CD4-positive, CD25-positive, alpha-beta regulatory T cell (primary cell): ENCODE measurements around the gene EIF4EBP3. TPM values are rescaled to one million over a fixed set of nuclear protein-coding genes. Genes with fewer than 3 reads are reported as not detected.
A peak's percentile ranks its signal among the peaks of the same experiment; 100 is the strongest.

Experiments
- ATAC-seq, 2 donors: fragments of 150-1000 bp; cut with Tn5 transposase; one replicate each; pipeline ENCODE4 v1.10.0; 2021; ENCODE audit warnings: low read depth in 2 of 2, moderate number of reproducible peaks in 2 of 2, moderate library complexity in 1 of 2
- DNase-seq, 3 donors: peaks; one replicate each; pipeline versions ENCODE4 v3.0.0 to v3.0.0-alpha.2; 2012 to 2022; ENCODE audit warnings: mixed read lengths in 1 of 3
- H3K27ac ChIP-seq: one replicate; pipeline ENCODE4 v1.7.0; 2013; ENCODE audit warnings: mild to moderate bottlenecking, low read length; ENCODE audit not compliant: insufficient read depth, poor library complexity, severe bottlenecking
- H3K27me3 ChIP-seq: one replicate; pipeline ENCODE4 v1.7.0; 2013; ENCODE audit warnings: low read length; ENCODE audit not compliant: control insufficient read depth, insufficient read depth
- H3K36me3 ChIP-seq: one replicate; pipeline ENCODE4 v1.7.0; 2013; ENCODE audit warnings: mild to moderate bottlenecking, low read length, moderate library complexity; ENCODE audit not compliant: control insufficient read depth, insufficient read depth
- H3K4me1 ChIP-seq: 2 replicates; pipeline ENCODE4 v1.7.0; 2013; ENCODE audit warnings: mild to moderate bottlenecking, low read length; ENCODE audit not compliant: insufficient read depth, control insufficient read depth, poor library complexity, severe bottlenecking
- H3K4me3 ChIP-seq: one replicate; pipeline ENCODE4 v1.7.0; 2013; ENCODE audit warnings: low read depth, mild to moderate bottlenecking, low read length, moderate library complexity
- H3K9me3 ChIP-seq, 2 experiments: 1 replicate in 1 of 2; 2 replicates in 1 of 2; pipeline ENCODE4 v1.7.0; 2013; ENCODE audit warnings: low read length in 2 of 2, mild to moderate bottlenecking in 1 of 2, moderate library complexity in 1 of 2; ENCODE audit not compliant: control insufficient read depth in 2 of 2
- H3K27ac Mint-ChIP-seq, 3 donors: one replicate each; pipeline ENCODE4 v1.8.0; 2020 to 2022; ENCODE audit warnings: mild to moderate bottlenecking in 3 of 3, mixed read lengths in 3 of 3, moderate library complexity in 2 of 3
- H3K27me3 Mint-ChIP-seq: one replicate; pipeline ENCODE4 v1.8.0; 2022; ENCODE audit warnings: mild to moderate bottlenecking, mixed read lengths
- H3K36me3 Mint-ChIP-seq: one replicate; pipeline ENCODE4 v1.8.0; 2020; ENCODE audit warnings: mixed read lengths
- H3K4me1 Mint-ChIP-seq, 4 donors: one replicate each; pipeline ENCODE4 v1.8.0; 2020 to 2022; ENCODE audit warnings: mixed read lengths in 4 of 4, mild to moderate bottlenecking in 1 of 4
- H3K4me3 Mint-ChIP-seq, 4 donors: one replicate each; pipeline ENCODE4 v1.8.0; 2020 to 2022; ENCODE audit warnings: mild to moderate bottlenecking in 4 of 4, mixed read lengths in 4 of 4, moderate library complexity in 3 of 4
- H3K9me3 Mint-ChIP-seq, 7 donors: one replicate each; pipeline ENCODE4 v1.8.0; 2020 to 2022; ENCODE audit warnings: mixed read lengths in 7 of 7, mild to moderate bottlenecking in 3 of 7, moderate library complexity in 2 of 7
- polyA plus RNA-seq, 4 donors: library from polyadenylated mRNA; unstranded; fragments of 300-500 nt; fragmentation: Illumina TruSeq; gene quantifications; one replicate each; pipeline ENCODE4 v1.2.3, GENCODE V29; 2021
- total RNA-seq: library from RNA; stranded (reverse); gene quantifications from one replicate; pipeline ENCODE4 v1.2.3, GENCODE V29; 2022

EIF4EBP3 gene
- total and polyA plus RNA-seq, 5 donors from 2014 or later = 11.8 to 44.7 (median 38.5) TPM

DNA sequence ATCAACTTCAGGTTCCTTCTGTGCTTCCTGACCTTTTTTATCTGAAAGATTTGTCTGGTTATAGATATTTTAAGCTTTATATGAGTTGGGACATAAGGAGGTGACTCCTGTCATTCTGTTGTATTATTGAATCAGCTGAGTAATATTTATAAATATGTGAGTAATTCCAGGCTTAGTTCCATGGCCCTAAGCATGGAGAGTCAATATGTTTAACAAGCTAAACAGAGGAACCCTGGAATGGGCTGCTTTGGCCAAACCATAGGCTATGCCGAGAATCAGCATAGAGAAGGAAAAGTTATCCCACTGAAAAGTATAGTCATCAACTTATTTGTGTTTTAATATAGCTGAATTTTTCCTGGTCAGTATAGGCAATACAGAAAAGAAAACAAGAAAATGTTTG, 7.2 kb upstream of the EIF4EBP3 start:
- ATAC-seq = no peak
- no peaks in the 10 kb centered on the region for H3K27me3 Mint-ChIP-seq
- Histone ChIP-seq H3K27ac (no peak overlapping the region), H3K4me3 (no peak overlapping the region), H3K9me3 (no peaks in the 10 kb centered on the region), H3K36me3 (peaks cover 78% of the 10 kb centered on the region), H3K4me1 (no peaks in the 10 kb centered on the region), H3K27me3 (no peaks in the 10 kb centered on the region)
- peaks cover 50% of the 10 kb centered on the region for H3K36me3 Mint-ChIP-seq
- no peak for DNase-seq
- peaks cover 0 to 5% (median 0%) of the 10 kb centered on the region in 4 donors for H3K4me1 Mint-ChIP-seq
- H3K4me3 Mint-ChIP-seq = no peak overlapping the region
- no peaks in the 10 kb centered on the region for H3K9me3 Mint-ChIP-seq
- peak overlapping the region in 1 of 3 donors; percentile 38 for H3K27ac Mint-ChIP-seq

- peaks cover 52% of the 10 kb centered on the region for H3K36me3 ChIP-seq
- H3K9me3 ChIP-seq = no peaks in the 10 kb centered on the region
- peaks cover 44% of the 10 kb centered on the region for H3K36me3 Mint-ChIP-seq
- H3K27ac Mint-ChIP-seq = peak overlapping the region in 1 of 3 donors; percentile 23
- H3K4me3 Mint-ChIP-seq = no peak overlapping the region
- ATAC-seq (no peak), DNase-seq (no peak)
- H3K4me3 ChIP-seq = no peak overlapping the region
- no peaks in the 10 kb centered on the region for H3K9me3 Mint-ChIP-seq
- no peaks in the 10 kb centered on the region for H3K27me3 ChIP-seq
- no peaks in the 10 kb centered on the region for H3K27me3 Mint-ChIP-seq
- peaks cover 10% of the 10 kb centered on the region for H3K4me1 ChIP-seq
- H3K4me1 Mint-ChIP-seq = peaks cover 1 to 14% (median 8%) of the 10 kb centered on the region in 4 donors
- no peak overlapping the region for H3K27ac ChIP-seq
Measured at GRCh38 chr5:140542972-140543371, 4.5 kb upstream of the EIF4EBP3 start.

DNA sequence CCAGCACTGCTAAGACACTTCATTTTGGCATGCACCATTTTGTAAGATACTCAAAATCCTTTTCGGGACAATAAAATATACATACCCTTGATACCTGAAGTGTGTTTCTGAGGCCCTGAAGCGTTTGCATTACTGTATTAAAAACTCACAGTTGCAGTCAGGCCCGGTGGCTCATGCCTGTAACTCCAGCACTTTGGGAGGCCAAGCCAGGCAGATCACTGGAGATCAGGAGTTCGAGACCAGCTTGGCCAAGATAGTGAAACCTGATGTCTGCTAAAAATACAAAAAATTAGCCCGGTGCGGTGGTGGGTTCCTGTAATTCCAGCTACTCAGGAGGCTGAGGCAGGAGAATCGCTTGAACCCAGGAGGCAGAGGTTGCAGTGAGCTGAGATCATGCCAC, 2.5 kb upstream of the EIF4EBP3 start:
- Mint-ChIP-seq H3K36me3 (peaks cover 34% of the 10 kb centered on the region), H3K27me3 (no peaks in the 10 kb centered on the region), H3K4me1 (peaks cover 11 to 31% (median 21%) of the 10 kb centered on the region in 4 donors), H3K9me3 (no peaks in the 10 kb centered on the region), H3K4me3 (no peak overlapping the region), H3K27ac (peak overlapping the region; percentile 24 to 97 (median 76))
- H3K27ac ChIP-seq = no peak overlapping the region
- H3K4me1 ChIP-seq = peaks cover 23% of the 10 kb centered on the region
- no peaks in the 10 kb centered on the region for H3K27me3 ChIP-seq
- no peak overlapping the region for H3K4me3 ChIP-seq
- DNase-seq = no peak
- no peaks in the 10 kb centered on the region for H3K9me3 ChIP-seq
- ATAC-seq = no peak
- H3K36me3 ChIP-seq = peaks cover 40% of the 10 kb centered on the region

- Histone ChIP-seq H3K27ac (no peak overlapping the region), H3K9me3 (no peaks in the 10 kb centered on the region), H3K4me3 (no peak overlapping the region), H3K4me1 (peaks cover 25% of the 10 kb centered on the region), H3K27me3 (no peaks in the 10 kb centered on the region), H3K36me3 (peaks cover 40% of the 10 kb centered on the region)
- Mint-ChIP-seq H3K4me1 (peaks cover 12 to 35% (median 22%) of the 10 kb centered on the region in 4 donors), H3K36me3 (peaks cover 33% of the 10 kb centered on the region), H3K27ac (peak overlapping the region; percentile 38 to 97 (median 97)), H3K4me3 (peak overlapping the region in 2 of 4 donors; percentile 38 to 77), H3K9me3 (no peaks in the 10 kb centered on the region), H3K27me3 (no peaks in the 10 kb centered on the region)
- ATAC-seq (no peak), DNase-seq (no peak)
Measured at GRCh38 chr5:140545606-140546005, 1.9 kb upstream of the EIF4EBP3 start.

- Histone ChIP-seq H3K4me3 (peak overlapping the region; percentile 37), H3K36me3 (peaks cover 40% of the 10 kb centered on the region), H3K4me1 (peaks cover 25% of the 10 kb centered on the region), H3K27ac (peak overlapping the region; percentile 87), H3K9me3 (no peaks in the 10 kb centered on the region), H3K27me3 (no peaks in the 10 kb centered on the region)
- no peaks in the 10 kb centered on the region for H3K27me3 Mint-ChIP-seq
- peaks cover 33% of the 10 kb centered on the region for H3K36me3 Mint-ChIP-seq
- DNase-seq (no peak), ATAC-seq (no peak)
- peak overlapping the region; percentile 81 to 93 (median 88) for H3K4me3 Mint-ChIP-seq
- H3K4me1 Mint-ChIP-seq = peaks cover 17 to 42% (median 25%) of the 10 kb centered on the region in 4 donors
- no peaks in the 10 kb centered on the region for H3K9me3 Mint-ChIP-seq
- H3K27ac Mint-ChIP-seq = peak overlapping the region; percentile 97 to 99 (median 97)
Measured at GRCh38 chr5:140546851-140547507, 483 bp upstream of the EIF4EBP3 start.

GRCh38 chr5:140548300-140548688, 832 bp downstream of the EIF4EBP3 start:
- Mint-ChIP-seq H3K4me3 (peak overlapping the region; percentile 81 to 93 (median 88)), H3K36me3 (peaks cover 34% of the 10 kb centered on the region), H3K27me3 (no peaks in the 10 kb centered on the region), H3K27ac (peak overlapping the region; percentile 97 to 99 (median 97)), H3K9me3 (no peaks in the 10 kb centered on the region), H3K4me1 (peaks cover 21 to 49% (median 32%) of the 10 kb centered on the region in 4 donors)
- Histone ChIP-seq H3K4me3 (peak overlapping the region; percentile 83), H3K4me1 (peaks cover 30% of the 10 kb centered on the region), H3K27ac (peak overlapping the region; percentile 87), H3K9me3 (no peaks in the 10 kb centered on the region), H3K36me3 (peaks cover 37% of the 10 kb centered on the region), H3K27me3 (no peaks in the 10 kb centered on the region)
- ATAC-seq = no peak
- DNase-seq = no peak

DNA sequence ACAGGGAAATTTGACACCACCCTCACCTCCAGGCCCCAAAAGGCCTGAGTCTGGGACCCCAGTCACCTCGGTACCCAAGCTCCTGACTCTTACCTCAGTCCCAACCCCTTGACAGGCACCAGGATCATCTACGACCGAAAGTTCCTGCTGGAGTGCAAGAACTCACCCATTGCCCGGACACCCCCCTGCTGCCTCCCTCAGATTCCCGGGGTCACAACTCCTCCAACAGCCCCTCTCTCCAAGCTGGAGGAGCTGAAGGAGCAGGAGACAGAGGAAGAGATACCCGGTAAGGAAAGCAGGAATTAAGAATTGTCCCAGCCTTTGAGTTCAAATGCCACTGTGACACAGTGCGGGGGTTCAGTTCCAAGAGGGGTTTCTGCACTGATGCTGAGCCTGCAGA, 1.3 kb downstream of the EIF4EBP3 start:
- ATAC-seq (no peak), DNase-seq (no peak)
- Histone ChIP-seq H3K4me3 (peak overlapping the region; percentile 83), H3K9me3 (no peaks in the 10 kb centered on the region), H3K4me1 (peaks cover 30% of the 10 kb centered on the region), H3K27ac (peak overlapping the region; percentile 87), H3K27me3 (no peaks in the 10 kb centered on the region), H3K36me3 (peaks cover 34% of the 10 kb centered on the region)
- Mint-ChIP-seq H3K9me3 (no peaks in the 10 kb centered on the region), H3K4me1 (peaks cover 26 to 54% (median 36%) of the 10 kb centered on the region in 4 donors), H3K36me3 (peaks cover 38% of the 10 kb centered on the region), H3K27ac (peak overlapping the region; percentile 97 to 99 (median 97)), H3K4me3 (peak overlapping the region; percentile 43 to 93 (median 86)), H3K27me3 (no peaks in the 10 kb centered on the region)
